ENCODE measurements around the gene ATG5.

DNA sequence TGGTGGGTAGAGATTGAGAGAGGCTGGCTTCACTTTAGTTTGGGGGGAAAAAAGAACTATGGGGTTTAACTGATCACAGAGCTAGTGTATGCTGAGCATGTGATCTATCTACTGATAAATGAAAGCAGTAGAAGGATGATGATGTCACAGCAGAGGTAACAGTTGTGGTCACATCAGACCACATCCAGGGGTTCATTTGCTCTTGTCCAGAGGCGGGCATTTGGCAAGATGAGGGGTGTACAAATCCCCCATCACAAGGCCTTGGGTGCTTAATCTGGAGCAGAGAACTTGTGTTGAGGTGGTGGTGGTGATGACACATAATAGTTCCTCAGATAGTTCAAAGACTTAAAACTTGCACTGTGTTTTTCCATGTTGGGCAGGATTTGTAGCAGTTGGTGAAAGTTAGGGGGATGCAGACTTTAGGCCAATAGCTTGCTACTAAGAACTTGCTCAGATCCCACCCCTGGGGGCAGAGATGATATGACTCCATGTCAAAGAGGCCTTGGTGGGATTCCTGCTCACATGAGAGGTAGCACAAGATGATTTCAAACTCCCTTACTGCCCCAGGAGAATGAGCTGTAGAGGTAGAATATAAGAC is 176.0 kb downstream of the ATG5 start:
- TF ChIP-seq, protein P1, sequence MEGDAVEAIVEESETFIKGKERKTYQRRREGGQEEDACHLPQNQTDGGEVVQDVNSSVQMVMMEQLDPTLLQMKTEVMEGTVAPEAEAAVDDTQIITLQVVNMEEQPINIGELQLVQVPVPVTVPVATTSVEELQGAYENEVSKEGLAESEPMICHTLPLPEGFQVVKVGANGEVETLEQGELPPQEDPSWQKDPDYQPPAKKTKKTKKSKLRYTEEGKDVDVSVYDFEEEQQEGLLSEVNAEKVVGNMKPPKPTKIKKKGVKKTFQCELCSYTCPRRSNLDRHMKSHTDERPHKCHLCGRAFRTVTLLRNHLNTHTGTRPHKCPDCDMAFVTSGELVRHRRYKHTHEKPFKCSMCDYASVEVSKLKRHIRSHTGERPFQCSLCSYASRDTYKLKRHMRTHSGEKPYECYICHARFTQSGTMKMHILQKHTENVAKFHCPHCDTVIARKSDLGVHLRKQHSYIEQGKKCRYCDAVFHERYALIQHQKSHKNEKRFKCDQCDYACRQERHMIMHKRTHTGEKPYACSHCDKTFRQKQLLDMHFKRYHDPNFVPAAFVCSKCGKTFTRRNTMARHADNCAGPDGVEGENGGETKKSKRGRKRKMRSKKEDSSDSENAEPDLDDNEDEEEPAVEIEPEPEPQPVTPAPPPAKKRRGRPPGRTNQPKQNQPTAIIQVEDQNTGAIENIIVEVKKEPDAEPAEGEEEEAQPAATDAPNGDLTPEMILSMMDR (conservative IDR thresholded peaks at IDR 0.05; ENCODE audit: low read depth in 2 of 2), result no peak
- TF ChIP-seq, protein P2, sequence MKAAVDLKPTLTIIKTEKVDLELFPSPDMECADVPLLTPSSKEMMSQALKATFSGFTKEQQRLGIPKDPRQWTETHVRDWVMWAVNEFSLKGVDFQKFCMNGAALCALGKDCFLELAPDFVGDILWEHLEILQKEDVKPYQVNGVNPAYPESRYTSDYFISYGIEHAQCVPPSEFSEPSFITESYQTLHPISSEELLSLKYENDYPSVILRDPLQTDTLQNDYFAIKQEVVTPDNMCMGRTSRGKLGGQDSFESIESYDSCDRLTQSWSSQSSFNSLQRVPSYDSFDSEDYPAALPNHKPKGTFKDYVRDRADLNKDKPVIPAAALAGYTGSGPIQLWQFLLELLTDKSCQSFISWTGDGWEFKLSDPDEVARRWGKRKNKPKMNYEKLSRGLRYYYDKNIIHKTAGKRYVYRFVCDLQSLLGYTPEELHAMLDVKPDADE (IDR thresholded peaks at IDR 0.05), result no peak
- TF ChIP-seq EZH2 (IDR thresholded peaks at IDR 0.05; ENCODE audit: low read depth, unreplicated experiment), result no peak
- TF ChIP-seq POLR2AphosphoS5 (IDR thresholded peaks at IDR 0.05; ENCODE audit: low read depth), result no peak
- TF ChIP-seq, protein P3, sequence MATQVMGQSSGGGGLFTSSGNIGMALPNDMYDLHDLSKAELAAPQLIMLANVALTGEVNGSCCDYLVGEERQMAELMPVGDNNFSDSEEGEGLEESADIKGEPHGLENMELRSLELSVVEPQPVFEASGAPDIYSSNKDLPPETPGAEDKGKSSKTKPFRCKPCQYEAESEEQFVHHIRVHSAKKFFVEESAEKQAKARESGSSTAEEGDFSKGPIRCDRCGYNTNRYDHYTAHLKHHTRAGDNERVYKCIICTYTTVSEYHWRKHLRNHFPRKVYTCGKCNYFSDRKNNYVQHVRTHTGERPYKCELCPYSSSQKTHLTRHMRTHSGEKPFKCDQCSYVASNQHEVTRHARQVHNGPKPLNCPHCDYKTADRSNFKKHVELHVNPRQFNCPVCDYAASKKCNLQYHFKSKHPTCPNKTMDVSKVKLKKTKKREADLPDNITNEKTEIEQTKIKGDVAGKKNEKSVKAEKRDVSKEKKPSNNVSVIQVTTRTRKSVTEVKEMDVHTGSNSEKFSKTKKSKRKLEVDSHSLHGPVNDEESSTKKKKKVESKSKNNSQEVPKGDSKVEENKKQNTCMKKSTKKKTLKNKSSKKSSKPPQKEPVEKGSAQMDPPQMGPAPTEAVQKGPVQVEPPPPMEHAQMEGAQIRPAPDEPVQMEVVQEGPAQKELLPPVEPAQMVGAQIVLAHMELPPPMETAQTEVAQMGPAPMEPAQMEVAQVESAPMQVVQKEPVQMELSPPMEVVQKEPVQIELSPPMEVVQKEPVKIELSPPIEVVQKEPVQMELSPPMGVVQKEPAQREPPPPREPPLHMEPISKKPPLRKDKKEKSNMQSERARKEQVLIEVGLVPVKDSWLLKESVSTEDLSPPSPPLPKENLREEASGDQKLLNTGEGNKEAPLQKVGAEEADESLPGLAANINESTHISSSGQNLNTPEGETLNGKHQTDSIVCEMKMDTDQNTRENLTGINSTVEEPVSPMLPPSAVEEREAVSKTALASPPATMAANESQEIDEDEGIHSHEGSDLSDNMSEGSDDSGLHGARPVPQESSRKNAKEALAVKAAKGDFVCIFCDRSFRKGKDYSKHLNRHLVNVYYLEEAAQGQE (IDR thresholded peaks at IDR 0.05; ENCODE audit: unreplicated experiment), result no peak
- no peak for TF ChIP-seq EZH2phosphoT487 (IDR thresholded peaks at IDR 0.05; ENCODE audit: unreplicated experiment)
- no peak for TF ChIP-seq CREB1 (CRISPR knock-in tag; IDR thresholded peaks at IDR 0.05; ENCODE audit: low read depth)
- TF ChIP-seq ZNF331 (CRISPR knock-in tag; IDR thresholded peaks at IDR 0.05; ENCODE audit: low read depth), result no peak
- no peak for TF ChIP-seq JUNB (IDR thresholded peaks at IDR 0.05; ENCODE audit: unreplicated experiment)
